Activated CD8-positive, alpha-beta T cell treated with anti-CD3 and anti-CD28 coated beads, Interleukin-2, amount 10 ng/mL, durations not matched to agents 7 days and 5 days (primary cell): ENCODE results near the gene NOL4L. TPM values are rescaled to one million over a fixed set of nuclear protein-coding genes. Genes with fewer than 3 reads are reported as not detected.

Experiments
- ATAC-seq: fragments of 150-1000 bp; cut with Tn5 transposase; one replicate; pipeline ENCODE4 v1.10.0; 2021; ENCODE audit warnings: moderate library complexity
- CTCF ChIA-PET: fragments of 350-600 bp; sonication (Branson Sonifier 250); formaldehyde crosslinking; loops from one replicate; lab custom pipeline; 2021; ENCODE audit warnings: antibody characterized with exemption; lab: Charles Lee
- POLR2A ChIA-PET: fragments of 350-600 bp; sonication (Branson Sonifier 250); formaldehyde crosslinking; loops from one replicate; lab custom pipeline; 2021; ENCODE audit warnings: antibody characterized with exemption; lab: Charles Lee
- DNase-seq: peaks from one replicate; pipeline ENCODE4 v3.0.0-alpha.2; 2020
- H3K27ac Mint-ChIP-seq: one replicate; pipeline ENCODE4 v1.8.0; 2021; ENCODE audit warnings: mild to moderate bottlenecking, mixed read lengths
- H3K27me3 Mint-ChIP-seq: one replicate; pipeline ENCODE4 v1.8.0; 2021; ENCODE audit warnings: low read depth, mixed read lengths
- H3K36me3 Mint-ChIP-seq: one replicate; pipeline ENCODE4 v1.8.0; 2021; ENCODE audit warnings: low read depth, mixed read lengths
- H3K4me1 Mint-ChIP-seq: one replicate; pipeline ENCODE4 v1.8.0; 2021; ENCODE audit warnings: low read depth, mixed read lengths
- H3K4me3 Mint-ChIP-seq: one replicate; pipeline ENCODE4 v1.8.0; 2021; ENCODE audit warnings: mild to moderate bottlenecking, mixed read lengths
- H3K9me3 Mint-ChIP-seq: one replicate; pipeline ENCODE4 v1.8.0; 2022; ENCODE audit warnings: mixed read lengths; ENCODE audit not compliant: insufficient read depth
- total RNA-seq, 2 experiments: library from RNA; stranded (reverse); gene quantifications; one replicate each; pipeline ENCODE4 v1.2.3, GENCODE V29; 2021

The NOL4L gene
- total RNA-seq, 2 experiments from 2014 or later, result 22.2 to 24.5 TPM

GRCh38 chr20:32623667-32624157, 38.6 kb upstream of the NOL4L start:
- Mint-ChIP-seq H3K36me3 (no peaks in the 10 kb centered on the region), H3K4me1 (peaks cover 11% of the 10 kb centered on the region), H3K9me3 (no peaks in the 10 kb centered on the region), H3K27me3 (no peaks in the 10 kb centered on the region), H3K27ac (no peak overlapping the region), H3K4me3 (no peak overlapping the region)
- DNase-seq (no peak), ATAC-seq (no peak)
- ChIA-PET CTCF (no interaction called here), POLR2A (no interaction called here)

DNA sequence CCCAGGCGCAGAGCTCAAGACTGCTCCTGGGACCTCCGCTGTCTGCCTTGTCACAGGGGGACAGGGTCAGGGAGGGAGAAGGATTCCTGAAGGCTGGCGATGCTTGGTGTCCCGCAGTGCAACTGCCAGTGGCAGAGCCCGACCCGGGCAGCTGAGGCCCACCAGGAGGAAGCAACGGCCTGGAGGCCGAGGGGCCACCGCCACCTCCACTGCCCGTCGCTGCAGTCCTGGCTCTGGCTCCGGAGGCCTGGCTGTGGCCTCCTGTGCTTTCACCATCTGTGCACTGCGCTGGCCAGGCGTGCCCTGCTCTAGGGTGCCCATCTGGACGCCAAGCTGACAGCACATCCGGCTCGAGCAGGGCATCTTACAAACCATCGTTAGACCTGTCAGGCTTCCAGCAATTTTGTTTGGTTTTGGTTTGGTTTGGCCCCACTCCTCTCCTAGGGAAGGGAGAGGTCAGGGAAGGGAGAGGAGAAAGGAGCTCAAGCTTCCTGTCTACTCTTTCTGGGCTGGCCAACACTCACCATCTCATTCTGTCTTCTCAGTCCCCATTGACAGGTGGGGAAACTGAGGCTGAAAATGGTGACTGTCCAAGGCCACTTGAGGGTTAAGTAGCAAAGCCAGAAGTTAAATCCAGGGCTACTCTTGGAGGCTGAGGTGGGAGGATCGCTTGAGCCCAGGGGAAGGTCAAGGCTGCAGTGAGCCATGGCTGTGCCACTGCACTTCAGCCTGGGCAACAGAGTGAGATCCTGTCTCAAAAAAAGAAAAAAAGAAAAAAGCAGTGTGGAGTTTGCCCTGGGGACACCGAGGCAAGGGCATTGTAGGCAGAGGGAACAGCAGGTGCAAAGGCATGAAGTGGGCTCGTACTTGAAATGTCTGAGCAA, 37.7 kb upstream of the NOL4L start:
- H3K27ac Mint-ChIP-seq, result no peak overlapping the region
- POLR2A ChIA-PET, result no interaction called here
- H3K9me3 Mint-ChIP-seq, result no peaks in the 10 kb centered on the region
- no peak for ATAC-seq
- CTCF ChIA-PET, result no interaction called here
- no peak for DNase-seq
- no peaks in the 10 kb centered on the region for H3K36me3 Mint-ChIP-seq
- peaks cover 6% of the 10 kb centered on the region for H3K4me1 Mint-ChIP-seq
- H3K4me3 Mint-ChIP-seq, result no peak overlapping the region
- no peaks in the 10 kb centered on the region for H3K27me3 Mint-ChIP-seq

DNA sequence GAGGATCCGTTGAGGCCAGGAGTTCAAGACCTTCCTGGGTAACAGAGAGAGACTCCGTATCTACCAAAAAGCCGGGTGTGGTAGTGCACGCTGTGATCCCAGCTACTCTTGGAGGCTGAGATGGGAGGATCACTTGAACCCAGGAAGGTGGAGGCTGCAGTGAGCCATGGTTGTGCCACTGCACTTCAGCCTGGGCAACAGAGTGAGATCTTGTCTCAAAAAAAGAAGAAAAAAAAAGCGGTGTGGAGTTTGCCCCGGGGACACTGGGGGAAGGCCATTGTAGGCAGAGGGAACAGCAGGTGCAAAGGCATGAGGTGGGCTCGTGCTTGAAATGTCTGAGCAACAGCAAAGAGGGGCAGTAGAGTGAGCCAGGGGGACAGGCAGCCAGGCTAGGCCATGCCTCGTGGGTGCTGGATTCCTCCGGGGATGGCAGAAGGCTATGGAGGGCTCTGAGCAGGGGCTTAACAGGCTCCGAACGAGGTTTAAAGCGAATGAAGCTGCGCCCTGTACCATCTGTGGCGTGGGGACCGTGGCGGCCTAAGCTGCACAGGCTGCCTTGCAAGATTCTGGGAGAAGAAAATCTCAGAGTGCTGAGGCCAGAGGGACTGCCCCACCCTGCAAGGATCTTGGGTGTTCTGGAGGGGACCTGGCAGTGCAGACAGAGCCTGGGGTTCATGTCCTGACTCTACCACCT, 36.9 kb upstream of the NOL4L start:
- Mint-ChIP-seq H3K27ac (no peak overlapping the region), H3K4me3 (no peak overlapping the region), H3K9me3 (no peaks in the 10 kb centered on the region), H3K4me1 (no peaks in the 10 kb centered on the region), H3K27me3 (no peaks in the 10 kb centered on the region), H3K36me3 (no peaks in the 10 kb centered on the region)
- POLR2A ChIA-PET, result interaction anchor here (1.0 kb wide), 1 partner anchor 16 kb away, joined by 3 read pairs; no protein-coding TSS in a partner anchor
- DNase-seq (no peak), ATAC-seq (no peak)
- CTCF ChIA-PET, result no interaction called here

GRCh38 chr20:32621071-32621890, 36.1 kb upstream of the NOL4L start:
- Mint-ChIP-seq H3K9me3 (no peaks in the 10 kb centered on the region), H3K4me1 (no peaks in the 10 kb centered on the region), H3K4me3 (no peak overlapping the region), H3K27ac (no peak overlapping the region), H3K27me3 (no peaks in the 10 kb centered on the region), H3K36me3 (no peaks in the 10 kb centered on the region)
- ChIA-PET CTCF (no interaction called here), POLR2A (interaction anchor here (1.0 kb wide), 1 partner anchor 17 kb away, joined by 3 read pairs; no protein-coding TSS in a partner anchor)
- DNase-seq, result no peak
- ATAC-seq, result no peak

- no peak overlapping the region for H3K4me3 Mint-ChIP-seq
- POLR2A ChIA-PET, result no interaction called here
- no peak for ATAC-seq
These were observed 34.5 kb upstream of the NOL4L start for GRCh38 chr20:32619586-32619985.

DNA sequence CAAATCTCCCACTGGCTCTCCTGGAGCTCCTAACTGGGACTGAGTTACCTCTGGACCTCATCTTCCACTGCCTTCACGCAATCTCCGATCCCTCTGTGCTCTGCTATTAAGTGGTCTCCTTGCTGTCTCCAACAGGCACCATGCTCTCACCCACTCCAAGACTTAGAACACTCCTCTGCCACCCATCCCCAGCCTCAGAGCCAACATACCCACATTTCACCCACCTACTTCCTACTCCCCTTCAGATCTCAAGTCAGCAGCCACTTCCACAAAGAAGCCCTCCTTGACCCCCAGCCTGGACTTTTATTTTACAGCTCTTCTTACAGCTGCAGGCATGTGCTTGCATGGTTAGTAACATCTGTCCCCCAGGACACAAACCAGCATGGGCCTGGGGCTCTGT, 29.6 kb upstream of the NOL4L start:
- ATAC-seq (no peak), DNase-seq (no peak)
- ChIA-PET POLR2A (no interaction called here), CTCF (no interaction called here)
- Mint-ChIP-seq H3K27me3 (peaks cover 6% of the 10 kb centered on the region), H3K4me3 (no peak overlapping the region), H3K27ac (no peak overlapping the region), H3K4me1 (peaks cover 10% of the 10 kb centered on the region), H3K36me3 (no peaks in the 10 kb centered on the region), H3K9me3 (no peaks in the 10 kb centered on the region)

More at GRCh38 chr20:32619586-32619985, 34.5 kb upstream of the NOL4L start:
- Mint-ChIP-seq H3K27ac (no peak overlapping the region), H3K9me3 (no peaks in the 10 kb centered on the region), H3K27me3 (no peaks in the 10 kb centered on the region), H3K4me1 (no peaks in the 10 kb centered on the region), H3K36me3 (no peaks in the 10 kb centered on the region)
- CTCF ChIA-PET, result no interaction called here
- no peak for DNase-seq

- no peak overlapping the region for H3K27ac Mint-ChIP-seq
- peaks cover 10% of the 10 kb centered on the region for H3K4me1 Mint-ChIP-seq
- no peak overlapping the region for H3K4me3 Mint-ChIP-seq
- H3K9me3 Mint-ChIP-seq, result no peaks in the 10 kb centered on the region
- H3K36me3 Mint-ChIP-seq, result no peaks in the 10 kb centered on the region
- H3K27me3 Mint-ChIP-seq, result peaks cover 6% of the 10 kb centered on the region
- ATAC-seq (no peak), DNase-seq (no peak)
- CTCF ChIA-PET, result no interaction called here
- POLR2A ChIA-PET, result no interaction called here
These were observed 29.2 kb upstream of the NOL4L start for GRCh38 chr20:32614303-32614702.

GRCh38 chr20:32613192-32614053, 28.3 kb upstream of the NOL4L start:
- CTCF ChIA-PET, result interaction anchor here (1.1 kb wide), 1 partner anchor 39 kb away, joined by 3 read pairs; no protein-coding TSS in a partner anchor

GRCh38 chr20:32612351-32613191, 27.4 kb upstream of the NOL4L start:
- peaks cover 7% of the 10 kb centered on the region for H3K27me3 Mint-ChIP-seq
- no peaks in the 10 kb centered on the region for H3K36me3 Mint-ChIP-seq
- no peaks in the 10 kb centered on the region for H3K9me3 Mint-ChIP-seq
- ATAC-seq (no peak), DNase-seq (no peak)
- H3K27ac Mint-ChIP-seq, result no peak overlapping the region
- H3K4me1 Mint-ChIP-seq, result peaks cover 10% of the 10 kb centered on the region
- ChIA-PET POLR2A (no interaction called here), CTCF (interaction anchor here (1.1 to 1.2 kb wide), 2 partner anchors 40 to 43 kb away, joined by 3 read pairs; no protein-coding TSS in a partner anchor)
- H3K4me3 Mint-ChIP-seq, result no peak overlapping the region

More at GRCh38 chr20:32613192-32614053, 28.3 kb upstream of the NOL4L start:
- Mint-ChIP-seq H3K4me3 (no peak overlapping the region), H3K27ac (no peak overlapping the region), H3K27me3 (peaks cover 6% of the 10 kb centered on the region), H3K9me3 (no peaks in the 10 kb centered on the region), H3K36me3 (no peaks in the 10 kb centered on the region), H3K4me1 (peaks cover 10% of the 10 kb centered on the region)
- no peak for DNase-seq
- ATAC-seq, result no peak
- POLR2A ChIA-PET, result no interaction called here

GRCh38 chr20:32611868-32612267, 26.7 kb upstream of the NOL4L start:
- Mint-ChIP-seq H3K4me1 (peaks cover 10% of the 10 kb centered on the region), H3K27me3 (peaks cover 10% of the 10 kb centered on the region), H3K4me3 (no peak overlapping the region), H3K27ac (no peak overlapping the region), H3K36me3 (no peaks in the 10 kb centered on the region), H3K9me3 (no peaks in the 10 kb centered on the region)
- CTCF ChIA-PET, result interaction anchor here (1.2 kb wide), 1 partner anchor 42 kb away, joined by 3 read pairs; no protein-coding TSS in a partner anchor
- POLR2A ChIA-PET, result no interaction called here
- DNase-seq, result no peak
- ATAC-seq, result no peak
